Right lobe of liver (tissue), 6 donors: ENCODE measurements around the gene VRK3. TPM values are rescaled to one million over a fixed set of nuclear protein-coding genes. Genes with fewer than 3 reads are reported as not detected.

Experiments used
- ATAC-seq, 4 donors: fragments of 200-7000 bp; cut with Tn5 transposase; one replicate each; pipeline ENCODE4 v1.9.1; 2020; ENCODE audit warnings: mild to moderate bottlenecking in 4 of 4, moderate library complexity in 4 of 4
- DNase-seq, 3 donors: peaks; one replicate each; pipeline ENCODE4 v3.0.0-alpha.2; 2020
- H3K27ac ChIP-seq, 3 donors: fragments of 200-600 bp; one replicate each; pipeline ENCODE4 v1.8.0; 2022
- H3K27me3 ChIP-seq, 2 donors: fragments of 200-600 bp; one replicate each; pipeline ENCODE4 v1.8.0; 2022
- H3K36me3 ChIP-seq, 4 donors: fragments of 200-600 bp; sonication (generic) in 1 of 4; one replicate each; pipeline versions ENCODE4 v1.5.1 to v1.8.0; 2017 to 2022; ENCODE audit warnings: control low read depth in 1 of 4
- H3K4me1 ChIP-seq, 4 donors: fragments of 200-600 bp; sonication (generic) in 1 of 4; one replicate each; pipeline versions ENCODE4 v1.5.1 to v1.8.0; 2017 to 2022; ENCODE audit warnings: control low read depth in 1 of 4
- H3K4me3 ChIP-seq, 3 donors: fragments of 200-600 bp; one replicate each; pipeline ENCODE4 v1.8.0; 2022
- H3K9me3 ChIP-seq, 4 donors: fragments of 200-600 bp; sonication (generic) in 1 of 4; one replicate each; pipeline versions ENCODE4 v1.5.1 to v1.8.0; 2017 to 2022; ENCODE audit warnings: control low read depth in 1 of 4
- POLR2A ChIP-seq: fragments of 450-650 bp; IDR thresholded peaks from one replicate; pipeline ENCODE4 v1.6.1; 2017; ENCODE audit warnings: antibody characterized with exemption, mild to moderate bottlenecking
- WGBS: methylation state at CpG from one replicate; pipeline ENCODE4 v1.1.6; 2018; ENCODE audit warnings: low coverage, low lambda C conversion rate; ENCODE audit not compliant: insufficient coverage; ENCODE audit errors: missing lambda C conversion rate; 5-methylcytosine and 5-hydroxymethylcytosine counted together
- intact Hi-C, 2 donors: fragments of 100-400 bp; cut with DNase I; formaldehyde crosslinking; loops; one replicate each; pipeline versions ENCODE4 v1.11.2 to v1.14.1; 2022
- total RNA-seq, 6 experiments: library from RNA; depleted of rRNA in 2 of 6; stranded (reverse); fragments of >200 nt in 2 of 6; fragmentation: NEBNext Ultra II Directional in 3 of 6; extraction: Animal tissue kit (Norgen Biotek cat#: 25700) in 3 of 6; gene quantifications; one replicate each; pipeline versions ENCODE4 v1.1.0 to v1.2.4, GENCODE V29; 2016 to 2023
- TF ChIP-seq, protein P1 (sequence below), 4 donors: fragments of 200-600 bp in 3 of 4; fragments of 450-650 bp in 1 of 4; IDR thresholded peaks; one replicate each; pipeline versions ENCODE4 v1.5.1 to v1.8.0; 2016 to 2022; ENCODE audit warnings: antibody characterized with exemption in 4 of 4, mild to moderate bottlenecking in 2 of 4
- donor health status: DM: no; HTN: yes; CAD: no.
- donor health status: DM: no; HTN: no; CAD: no.
- donor health status: DM: no; HTN: no; CAD: no.
- donor health status: DM: no; HTN: yes; CAD: no.
- donor health status: DM: no; HTN: yes; CAD: no.

The VRK3 gene
- total RNA-seq, 6 experiments from 2014 or later, result 29.6 to 44.2 (median 33.0) TPM

DNA sequence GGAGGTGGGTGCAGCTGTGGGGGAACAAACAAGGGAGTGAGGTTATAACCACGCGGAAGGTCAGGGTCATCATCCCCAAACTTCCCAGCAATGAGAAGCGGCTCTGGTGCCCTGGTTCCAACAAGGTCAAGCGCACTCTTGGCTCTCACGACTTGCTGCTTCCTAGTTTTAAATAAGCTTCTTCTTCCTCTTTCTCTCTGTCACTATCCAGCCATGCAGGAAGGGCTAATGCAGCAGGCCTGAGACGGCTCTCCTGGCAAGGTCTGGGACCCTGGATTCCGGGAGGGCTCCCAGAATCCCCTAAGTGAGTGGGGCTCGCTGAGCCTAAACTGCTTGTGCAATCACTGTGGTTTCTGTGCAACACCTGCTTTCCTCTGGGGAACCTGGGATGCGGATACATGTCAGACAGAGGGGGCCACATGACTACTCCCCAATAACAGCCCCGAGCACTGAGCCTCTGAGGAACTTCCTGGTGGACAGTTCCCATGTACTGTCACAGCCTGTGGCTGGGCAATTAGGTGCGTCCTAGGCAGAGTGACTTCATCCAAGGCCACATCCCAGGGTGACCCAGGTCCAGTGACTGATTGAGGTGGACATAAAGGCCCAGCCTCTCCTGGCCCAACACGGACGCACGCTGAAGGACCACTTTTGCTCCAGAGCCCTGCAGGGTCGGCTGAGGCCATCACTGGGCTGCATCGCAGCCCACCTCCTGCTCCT is 24.2 kb downstream of the VRK3 start:
- no peaks in the 10 kb centered on the region for H3K27me3 ChIP-seq
- TF ChIP-seq POLR2A, result no peak
- intact Hi-C loops, result no loop called here
- peaks cover 0 to 78% (median 28%) of the 10 kb centered on the region in 4 donors for H3K36me3 ChIP-seq
- no peak overlapping the region for H3K4me3 ChIP-seq
- H3K4me1 ChIP-seq, result no peaks in the 10 kb centered on the region
- 28% methylated on average over 3 of the region's 16 CpGs for WGBS
- H3K27ac ChIP-seq, result no peak overlapping the region
- H3K9me3 ChIP-seq, result no peaks in the 10 kb centered on the region
- ATAC-seq, result peak in 2 of 4 donors; percentile 9 to 39
- DNase-seq, result no peak

DNA sequence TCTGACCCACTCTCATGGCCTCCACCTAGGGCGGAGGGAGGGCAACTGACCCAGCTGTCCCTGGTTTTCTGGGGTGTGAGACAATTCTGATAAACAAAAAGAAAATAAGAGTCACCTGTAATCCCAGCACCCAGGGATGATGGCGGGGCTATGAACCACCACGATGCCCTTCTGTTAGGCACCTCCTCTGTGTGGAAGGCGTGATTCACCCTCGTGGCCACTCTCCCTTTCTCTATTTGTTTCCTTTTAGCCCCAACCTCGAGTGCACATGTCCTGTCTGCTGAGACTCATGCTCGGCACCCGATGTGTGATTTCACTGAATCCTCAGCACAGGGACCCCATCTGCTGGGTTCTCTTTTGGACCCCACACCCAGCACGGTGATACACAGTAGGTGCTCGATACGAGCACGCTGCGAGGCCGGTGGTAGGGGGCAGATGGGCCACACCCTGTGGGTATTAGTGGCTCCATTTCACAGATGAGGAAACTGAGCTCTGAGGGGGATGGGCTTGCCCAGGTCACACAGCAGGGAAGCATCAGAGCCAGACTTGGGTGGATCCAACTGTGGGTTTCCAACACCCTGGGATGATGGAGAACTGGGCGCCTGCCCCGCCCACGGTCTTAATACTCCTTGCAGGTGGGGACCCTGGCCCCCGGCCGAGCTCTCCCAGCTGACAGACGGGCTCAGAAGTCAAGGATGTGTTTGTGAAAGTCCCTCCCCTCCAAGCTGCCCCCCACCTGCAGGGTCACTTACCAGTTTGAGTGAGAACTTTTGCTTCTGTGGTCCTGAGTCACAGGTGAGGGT is 24.9 kb downstream of the VRK3 start:
- ATAC-seq (no peak), DNase-seq (no peak)
- H3K36me3 ChIP-seq, result peaks cover 0 to 75% (median 25%) of the 10 kb centered on the region in 4 donors
- intact Hi-C loops, result no loop called here
- no peaks in the 10 kb centered on the region for H3K9me3 ChIP-seq
- H3K4me1 ChIP-seq, result no peaks in the 10 kb centered on the region
- no peaks in the 10 kb centered on the region for H3K27me3 ChIP-seq
- WGBS, result 72% methylated on average over 6 of the region's 20 CpGs
- H3K27ac ChIP-seq, result no peak overlapping the region
- TF ChIP-seq, protein P1, sequence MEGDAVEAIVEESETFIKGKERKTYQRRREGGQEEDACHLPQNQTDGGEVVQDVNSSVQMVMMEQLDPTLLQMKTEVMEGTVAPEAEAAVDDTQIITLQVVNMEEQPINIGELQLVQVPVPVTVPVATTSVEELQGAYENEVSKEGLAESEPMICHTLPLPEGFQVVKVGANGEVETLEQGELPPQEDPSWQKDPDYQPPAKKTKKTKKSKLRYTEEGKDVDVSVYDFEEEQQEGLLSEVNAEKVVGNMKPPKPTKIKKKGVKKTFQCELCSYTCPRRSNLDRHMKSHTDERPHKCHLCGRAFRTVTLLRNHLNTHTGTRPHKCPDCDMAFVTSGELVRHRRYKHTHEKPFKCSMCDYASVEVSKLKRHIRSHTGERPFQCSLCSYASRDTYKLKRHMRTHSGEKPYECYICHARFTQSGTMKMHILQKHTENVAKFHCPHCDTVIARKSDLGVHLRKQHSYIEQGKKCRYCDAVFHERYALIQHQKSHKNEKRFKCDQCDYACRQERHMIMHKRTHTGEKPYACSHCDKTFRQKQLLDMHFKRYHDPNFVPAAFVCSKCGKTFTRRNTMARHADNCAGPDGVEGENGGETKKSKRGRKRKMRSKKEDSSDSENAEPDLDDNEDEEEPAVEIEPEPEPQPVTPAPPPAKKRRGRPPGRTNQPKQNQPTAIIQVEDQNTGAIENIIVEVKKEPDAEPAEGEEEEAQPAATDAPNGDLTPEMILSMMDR (IDR thresholded peaks at IDR 0.05), result no peak
- no peak for TF ChIP-seq POLR2A
- no peak overlapping the region for H3K4me3 ChIP-seq

DNA sequence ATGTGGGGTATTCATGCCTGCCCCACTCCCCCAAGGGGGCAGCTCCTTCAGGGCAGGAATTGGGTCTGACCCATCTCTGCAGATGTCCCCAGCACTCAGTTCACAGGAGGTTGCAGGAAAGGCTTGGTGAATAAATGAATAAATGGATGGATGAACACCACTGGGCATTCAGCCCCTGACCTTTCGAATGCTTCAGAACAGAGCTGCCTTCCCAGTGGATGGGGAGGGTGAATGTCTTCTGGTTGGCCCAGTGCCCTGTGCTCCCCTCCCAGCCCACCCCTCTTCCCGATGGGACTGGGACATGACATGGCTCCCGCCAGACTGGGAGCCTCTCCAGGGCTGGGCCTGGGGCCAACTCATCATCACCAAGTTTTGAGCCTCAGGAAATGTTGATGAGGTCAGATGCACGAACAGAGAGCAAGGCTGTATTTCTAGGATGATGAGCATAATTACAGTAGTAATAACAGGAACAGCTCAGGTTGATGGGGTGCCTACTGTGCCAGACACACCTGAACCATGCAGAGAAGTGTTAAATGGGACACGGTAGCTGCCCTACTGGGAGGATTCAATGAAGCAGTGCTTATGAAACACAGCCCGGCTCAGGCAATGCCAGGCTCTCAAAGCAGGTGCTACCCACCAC is 25.7 kb downstream of the VRK3 start:
- intact Hi-C loops, result no loop called here

DNA sequence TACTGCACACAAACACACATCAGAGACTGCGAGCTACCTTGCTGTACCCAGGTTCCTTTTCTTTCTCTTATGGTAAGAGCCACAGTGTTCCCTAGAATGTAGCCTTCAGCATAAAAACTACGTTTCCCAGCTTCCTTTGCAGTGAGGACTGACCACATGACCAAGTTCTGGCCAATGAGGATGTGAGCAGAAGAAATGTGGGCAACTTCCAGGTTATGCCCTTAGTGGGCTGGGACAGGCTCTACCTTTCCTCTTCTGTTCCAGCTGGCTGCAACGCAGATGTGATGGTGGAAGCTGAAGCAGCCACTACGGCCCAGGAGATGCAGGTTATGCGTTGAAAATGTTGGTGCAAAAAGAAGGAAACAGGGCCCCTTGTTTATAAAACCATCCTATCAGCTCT is 27.5 kb downstream of the VRK3 start:
- no peaks in the 10 kb centered on the region for H3K4me1 ChIP-seq
- intact Hi-C loops, result no loop called here
- H3K27ac ChIP-seq, result no peak overlapping the region
- WGBS, result 74% methylated on average over 5 of the region's 5 CpGs
- H3K9me3 ChIP-seq, result no peaks in the 10 kb centered on the region
- H3K36me3 ChIP-seq, result peaks cover 0 to 69% (median 28%) of the 10 kb centered on the region in 4 donors
- H3K27me3 ChIP-seq, result no peaks in the 10 kb centered on the region
- TF ChIP-seq POLR2A, result no peak
- TF ChIP-seq, protein P1 (IDR thresholded peaks at IDR 0.05), result no peak
- peak; percentile 49 to 73 (median 51) for ATAC-seq
- H3K4me3 ChIP-seq, result no peak overlapping the region
- DNase-seq, result no peak

More for the DNA sequence above, 25.7 kb downstream of the VRK3 start:
- H3K9me3 ChIP-seq, result no peaks in the 10 kb centered on the region
- no peak overlapping the region for H3K27ac ChIP-seq
- H3K4me1 ChIP-seq, result no peaks in the 10 kb centered on the region
- H3K36me3 ChIP-seq, result peaks cover 0 to 75% (median 27%) of the 10 kb centered on the region in 4 donors
- TF ChIP-seq POLR2A, result no peak
- TF ChIP-seq, protein P1 (IDR thresholded peaks at IDR 0.05), result no peak
- WGBS, result 58% methylated on average over 4 of the region's 6 CpGs
- DNase-seq (no peak), ATAC-seq (no peak)
- no peaks in the 10 kb centered on the region for H3K27me3 ChIP-seq
- H3K4me3 ChIP-seq, result no peak overlapping the region
